Neuronal stem cell (in vitro differentiated cells): ENCODE results near the gene CHRDL2.

Source experiments
- DNase-seq: peaks from one replicate; pipeline ENCODE4 v3.0.0-alpha.2; 2013; ENCODE audit warnings: low spot score
- H2AFZ ChIP-seq: one replicate; pipeline ENCODE4 v1.6.1; 2013; ENCODE audit warnings: mild to moderate bottlenecking, low read length, inconsistent platforms
- H2AK5ac ChIP-seq: 2 replicates; pipeline ENCODE4 v1.6.1; 2013; ENCODE audit warnings: low read depth, mild to moderate bottlenecking, inconsistent platforms, low read length, moderate library complexity, mixed read lengths
- H2BK120ac ChIP-seq: 2 replicates; pipeline ENCODE4 v1.6.1; 2013; ENCODE audit warnings: low read depth, mild to moderate bottlenecking, inconsistent platforms, low read length, moderate library complexity, mixed read lengths
- H2BK12ac ChIP-seq: one replicate; pipeline ENCODE4 v1.6.1; 2013; ENCODE audit warnings: low read length, inconsistent platforms
- H2BK15ac ChIP-seq: 2 replicates; pipeline ENCODE4 v1.6.1; 2013; ENCODE audit warnings: mild to moderate bottlenecking, low read length, inconsistent platforms, mixed read lengths
- H2BK5ac ChIP-seq: one replicate; pipeline ENCODE4 v1.6.1; 2013; ENCODE audit warnings: inconsistent platforms, mild to moderate bottlenecking, low read length, moderate library complexity
- H3K14ac ChIP-seq: one replicate; pipeline ENCODE4 v1.6.1; 2013; ENCODE audit warnings: low read length, inconsistent platforms
- H3K18ac ChIP-seq: 2 replicates; pipeline ENCODE4 v1.6.1; 2013; ENCODE audit warnings: low read length, inconsistent platforms
- H3K23ac ChIP-seq: 2 replicates; pipeline ENCODE4 v1.6.1; 2013; ENCODE audit warnings: low read depth, mild to moderate bottlenecking, mixed read lengths, low read length, inconsistent platforms; ENCODE audit not compliant: poor library complexity
- H3K27ac ChIP-seq: replicated peaks from 3 replicates; pipeline ENCODE4 v1.5.1; 2013; ENCODE audit warnings: low read length, inconsistent platforms
- H3K27me3 ChIP-seq, 3 experiments: 2 replicates each; pipeline ENCODE4 v1.6.1; 2013; ENCODE audit warnings: low read length in 3 of 3, mild to moderate bottlenecking in 2 of 3, inconsistent platforms in 1 of 3, low read depth in 1 of 3, mixed read lengths in 1 of 3, moderate library complexity in 1 of 3; ENCODE audit not compliant: control insufficient read depth in 3 of 3, insufficient read depth in 3 of 3
- H3K36me3 ChIP-seq, 2 donors: replicated peaks in 1 of 2; 2 replicates each; pipeline ENCODE4 v1.6.1; 2013; ENCODE audit warnings: low read length in 2 of 2; ENCODE audit not compliant: control insufficient read depth in 2 of 2, insufficient read depth in 2 of 2
- H3K4ac ChIP-seq: 2 replicates; pipeline ENCODE4 v1.6.1; 2013; ENCODE audit warnings: inconsistent platforms, mild to moderate bottlenecking, low read length, moderate library complexity
- H3K4me1 ChIP-seq, 2 donors: 1 replicate in 1 of 2; 2 replicates in 1 of 2; pipeline ENCODE4 v1.6.1; 2013; ENCODE audit warnings: low read length in 2 of 2, low read depth in 1 of 2; ENCODE audit not compliant: control insufficient read depth in 2 of 2, insufficient read depth in 1 of 2
- H3K4me2 ChIP-seq: one replicate; pipeline ENCODE4 v1.6.1; 2013; ENCODE audit warnings: mild to moderate bottlenecking, low read length, inconsistent platforms; ENCODE audit not compliant: insufficient read depth, poor library complexity, severe bottlenecking
- H3K4me3 ChIP-seq, 2 donors: 2 replicates each; pipeline ENCODE4 v1.5.1; 2013; ENCODE audit warnings: low read length in 2 of 2, mild to moderate bottlenecking in 2 of 2, inconsistent platforms in 1 of 2, moderate library complexity in 1 of 2
- H3K79me1 ChIP-seq: one replicate; pipeline ENCODE4 v1.6.1; 2013; ENCODE audit warnings: low read depth, mild to moderate bottlenecking, inconsistent platforms, low read length, moderate library complexity
- H3K9ac ChIP-seq: one replicate; pipeline ENCODE4 v1.6.1; 2013; ENCODE audit warnings: mild to moderate bottlenecking, low read depth, low read length, inconsistent platforms; ENCODE audit not compliant: poor library complexity
- H3K9me3 ChIP-seq, 2 donors: replicated peaks in 1 of 2; 2 replicates each; pipeline versions ENCODE3 to v1.6.1; 2013; ENCODE audit warnings: low read length in 2 of 2, mild to moderate bottlenecking in 2 of 2, inconsistent platforms in 1 of 2, low read depth in 1 of 2, mixed read lengths in 1 of 2, moderate library complexity in 1 of 2; ENCODE audit not compliant: control insufficient read depth in 2 of 2, insufficient read depth in 1 of 2
- H4K8ac ChIP-seq: one replicate; pipeline ENCODE4 v1.6.1; 2013; ENCODE audit warnings: low read depth, mild to moderate bottlenecking, inconsistent platforms, low read length, moderate library complexity
- H4K91ac ChIP-seq: one replicate; pipeline ENCODE4 v1.6.1; 2013; ENCODE audit warnings: low read length, low read depth, mild to moderate bottlenecking, inconsistent platforms; ENCODE audit not compliant: poor library complexity
- WGBS, 2 donors: extraction: QIAGEN DNeasy Blood & Tissue Kit; methylation state at CpG; one replicate each; pipeline ENCODE4 v1.1.7; 2013; ENCODE audit warnings: missing lambda C conversion rate in 2 of 2, mixed read lengths in 1 of 2; ENCODE audit not compliant: insufficient read length in 2 of 2, insufficient replicate concordance in 1 of 2; ENCODE audit errors: extremely low coverage in 2 of 2; 5-methylcytosine and 5-hydroxymethylcytosine counted together

CHRDL2 gene

DNA sequence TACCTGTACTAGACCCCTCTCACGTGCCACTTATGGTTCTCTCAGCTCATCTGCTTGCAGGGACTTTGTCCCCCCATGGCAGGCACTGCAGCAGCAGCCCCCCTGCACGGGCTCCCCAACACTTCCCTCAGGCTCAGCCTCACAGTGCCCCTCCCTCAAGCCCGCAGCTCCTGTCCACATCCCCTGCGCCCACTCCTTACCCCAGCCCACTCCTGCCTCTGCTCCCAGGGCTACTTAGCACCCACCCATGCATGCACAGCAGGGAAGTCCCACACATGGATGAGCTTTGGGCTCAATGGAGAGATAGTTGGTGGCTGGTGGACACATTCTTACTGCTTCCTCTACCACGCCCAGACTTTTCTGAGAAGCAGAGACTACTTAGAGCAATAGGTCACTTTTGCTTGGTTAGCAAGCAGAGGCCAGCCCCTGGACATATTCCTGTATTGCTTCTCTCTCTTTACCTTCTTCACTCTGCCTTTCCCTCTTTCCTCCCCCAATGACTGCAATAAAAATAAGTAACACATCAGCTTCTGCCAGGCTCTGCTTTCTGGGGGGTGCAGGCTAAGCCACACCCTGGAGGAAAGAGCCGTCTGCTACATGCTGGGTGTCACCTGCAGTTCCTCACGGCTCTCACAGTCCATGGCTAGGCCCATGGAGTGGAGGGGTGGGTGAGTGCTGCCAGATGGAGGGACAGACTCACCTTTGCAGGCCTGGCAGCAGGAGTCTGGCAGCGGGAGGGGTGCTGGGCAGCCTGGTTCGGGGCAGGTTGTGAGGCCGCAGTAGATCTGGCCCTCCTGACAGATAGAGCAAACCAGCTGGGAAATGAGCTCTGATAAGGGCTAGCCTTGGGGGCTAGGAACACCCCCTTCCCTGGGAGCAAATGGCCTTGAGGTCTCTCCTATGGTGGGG is 23.4 kb downstream of the CHRDL2 start:
- no CpG with 5 or more reads among the region's 10 CpGs for WGBS, 2 donors
- Histone ChIP-seq H4K91ac (peak overlapping the region; percentile 64), H3K4me2 (no peak overlapping the region), H2AFZ (no peak overlapping the region), H3K18ac (peak overlapping the region; percentile 50), H4K8ac (no peak overlapping the region), H3K14ac (peak overlapping the region; percentile 59), H3K4me1 (peaks cover 7 to 10% of the 10 kb centered on the region in 2 donors), H2BK120ac (no peak overlapping the region), H2BK5ac (no peak overlapping the region), H3K9me3 (no peaks in the 10 kb centered on the region), H3K36me3 (no peaks in the 10 kb centered on the region), H3K4ac (no peak overlapping the region), H3K23ac (no peak overlapping the region), H3K9ac (no peak overlapping the region), H3K4me3 (no peak overlapping the region), H3K27ac (no peak overlapping the region), H2AK5ac (peak overlapping the region; percentile 37), H2BK12ac (peak overlapping the region; percentile 85), H2BK15ac (peak overlapping the region; percentile 8), H3K79me1 (no peaks in the 10 kb centered on the region), H3K27me3 (peaks cover 0 to 5% (median 0%) of the 10 kb centered on the region in 3 experiments)
- no peak for DNase-seq

DNA sequence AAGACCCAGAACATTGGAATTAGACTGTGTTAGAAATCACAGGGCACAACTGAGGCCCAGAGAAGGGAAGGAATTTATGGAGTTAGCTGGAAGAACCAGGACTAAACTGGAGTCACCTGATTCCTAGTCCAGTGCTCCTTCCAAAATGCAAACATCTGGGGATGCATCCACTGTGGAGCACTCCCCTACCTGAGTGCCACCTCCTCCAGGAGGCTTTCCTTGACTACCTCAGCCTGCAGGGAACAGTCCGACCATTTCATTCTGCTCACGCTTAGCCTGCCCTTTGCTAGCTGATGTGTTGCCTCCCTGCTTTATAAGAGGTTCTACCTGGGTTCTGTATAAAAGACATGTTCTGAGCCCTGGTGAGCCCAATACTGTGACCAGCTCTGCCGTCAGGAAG is 24.0 kb downstream of the CHRDL2 start:
- H3K23ac ChIP-seq: no peak overlapping the region
- no peak overlapping the region for H2BK12ac ChIP-seq
- no peak overlapping the region for H3K18ac ChIP-seq
- H4K91ac ChIP-seq: no peak overlapping the region
- H2BK120ac ChIP-seq: no peak overlapping the region
- no peaks in the 10 kb centered on the region for H3K36me3 ChIP-seq
- no peak overlapping the region for H3K14ac ChIP-seq
- no peak overlapping the region for H3K4me3 ChIP-seq
- no peak overlapping the region for H2AK5ac ChIP-seq
- no peak overlapping the region for H3K9ac ChIP-seq
- H3K9me3 ChIP-seq: no peaks in the 10 kb centered on the region
- no peak overlapping the region for H3K4me2 ChIP-seq
- H3K4ac ChIP-seq: no peak overlapping the region
- H3K27ac ChIP-seq: no peak overlapping the region
- peaks cover 0 to 5% (median 0%) of the 10 kb centered on the region in 3 experiments for H3K27me3 ChIP-seq
- WGBS, 2 donors: no CpG with 5 or more reads among the region's 3 CpGs
- H2BK15ac ChIP-seq: no peak overlapping the region
- H3K4me1 ChIP-seq: peaks cover 7 to 10% of the 10 kb centered on the region in 2 donors
- no peak overlapping the region for H4K8ac ChIP-seq
- no peak overlapping the region for H2AFZ ChIP-seq
- no peak for DNase-seq
- no peaks in the 10 kb centered on the region for H3K79me1 ChIP-seq
- H2BK5ac ChIP-seq: no peak overlapping the region

DNA sequence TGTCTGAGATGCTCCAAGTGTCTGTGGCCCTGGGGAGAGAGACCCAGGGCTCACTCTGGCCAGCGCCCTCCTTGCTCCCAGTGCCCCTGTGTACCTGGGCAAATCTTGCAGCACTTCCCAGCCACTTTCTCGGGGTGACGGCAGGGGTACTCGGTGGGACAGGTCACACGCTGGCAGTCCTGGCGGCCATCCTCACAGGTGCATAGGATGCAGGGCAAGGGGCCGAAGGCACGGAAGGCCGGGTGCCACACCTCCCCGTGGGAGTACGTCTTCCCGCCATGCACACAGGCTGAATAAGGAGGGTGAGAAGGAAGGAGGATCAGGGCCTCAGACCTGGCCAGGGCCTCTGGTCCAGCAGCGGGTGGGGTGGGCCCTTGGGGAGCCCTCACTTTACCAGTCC is 28.0 kb downstream of the CHRDL2 start:
- WGBS, 2 donors: no CpG with 5 or more reads among the region's 13 CpGs
- Histone ChIP-seq H4K91ac (no peak overlapping the region), H4K8ac (no peak overlapping the region)

DNA sequence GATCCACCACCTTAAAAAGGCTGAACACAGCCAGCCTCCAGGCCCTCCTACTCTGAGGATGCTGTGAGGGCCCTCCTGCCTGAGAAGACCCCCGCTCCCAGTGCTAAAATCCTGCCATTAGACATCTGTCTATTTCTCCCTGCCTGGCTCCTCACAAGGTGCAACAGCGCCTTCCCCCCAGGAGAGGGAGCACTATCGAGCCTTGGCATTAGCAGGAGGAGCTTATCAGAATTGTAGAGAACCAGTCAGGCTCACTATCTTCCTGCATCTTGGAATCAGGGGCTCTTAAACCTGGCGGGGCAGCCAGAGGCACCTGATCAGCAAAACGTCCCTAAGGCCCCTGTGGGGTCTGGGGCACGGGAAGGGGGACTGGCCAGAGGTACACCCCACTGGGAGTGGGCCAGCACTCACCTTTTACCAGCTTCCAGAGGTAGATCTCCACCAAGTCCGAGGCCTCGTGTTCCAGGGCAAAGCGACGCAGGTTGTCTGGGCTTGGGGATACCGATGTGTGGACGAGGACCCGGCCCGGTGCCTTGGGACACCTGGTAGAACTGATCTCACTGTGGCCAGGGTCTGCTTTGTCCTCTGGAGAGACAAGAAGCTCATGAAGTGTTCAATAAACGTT is 28.7 kb downstream of the CHRDL2 start:
- peak; percentile 79 for DNase-seq
- peak overlapping the region; percentile 89 for H3K23ac ChIP-seq
- H2BK15ac ChIP-seq: no peak overlapping the region
- no peak overlapping the region for H2BK5ac ChIP-seq
- H2AK5ac ChIP-seq: peak overlapping the region; percentile 60
- H3K4me3 ChIP-seq: no peak overlapping the region
- H3K27me3 ChIP-seq: peaks cover 0 to 5% (median 0%) of the 10 kb centered on the region in 3 experiments
- H3K36me3 ChIP-seq: no peaks in the 10 kb centered on the region
- no peak overlapping the region for H2BK120ac ChIP-seq
- H4K8ac ChIP-seq: no peak overlapping the region
- H3K27ac ChIP-seq: no peak overlapping the region
- H3K4me1 ChIP-seq: no peaks in the 10 kb centered on the region
- H3K14ac ChIP-seq: no peak overlapping the region
- H3K9me3 ChIP-seq: no peaks in the 10 kb centered on the region
- no peak overlapping the region for H3K4me2 ChIP-seq
- peak overlapping the region; percentile 83 for H2AFZ ChIP-seq
- WGBS, 2 donors: no CpG with 5 or more reads among the region's 15 CpGs
- no peak overlapping the region for H2BK12ac ChIP-seq
- H3K18ac ChIP-seq: peak overlapping the region; percentile 57
- no peak overlapping the region for H3K9ac ChIP-seq
- H3K79me1 ChIP-seq: no peaks in the 10 kb centered on the region
- no peak overlapping the region for H3K4ac ChIP-seq
- H4K91ac ChIP-seq: no peak overlapping the region

More for the DNA sequence above, 28.0 kb downstream of the CHRDL2 start:
- Histone ChIP-seq H3K4me1 (no peaks in the 10 kb centered on the region), H3K14ac (no peak overlapping the region), H3K4me3 (no peak overlapping the region), H2BK15ac (peak overlapping the region; percentile 16), H2BK5ac (no peak overlapping the region), H3K4me2 (no peak overlapping the region), H3K27ac (no peak overlapping the region), H3K23ac (peak overlapping the region; percentile 71), H2AK5ac (peak overlapping the region; percentile 41), H3K4ac (no peak overlapping the region), H3K27me3 (peaks cover 0 to 5% (median 0%) of the 10 kb centered on the region in 3 experiments), H2AFZ (no peak overlapping the region), H2BK12ac (peak overlapping the region; percentile 63), H3K79me1 (no peaks in the 10 kb centered on the region), H3K36me3 (no peaks in the 10 kb centered on the region), H3K9ac (peak overlapping the region; percentile 50), H2BK120ac (peak overlapping the region; percentile 8), H3K9me3 (no peaks in the 10 kb centered on the region), H3K18ac (no peak overlapping the region)
- DNase-seq: no peak
